GM06990 (cell line): Measurements from ENCODE around the gene NFIA.

Source experiments
- DNase-seq: peaks from one replicate; pipeline ENCODE4 v3.0.0-alpha.2; 2011; ENCODE audit not compliant: insufficient read length; ENCODE audit errors: extremely low read depth
- H3K27me3 ChIP-seq: replicated peaks from 2 replicates; pipeline ENCODE4 v1.6.0; 2011; ENCODE audit warnings: low read length; ENCODE audit not compliant: control insufficient read depth, insufficient read depth
- H3K36me3 ChIP-seq: 2 replicates; pipeline ENCODE4 v1.5.1; 2011; ENCODE audit warnings: low read length; ENCODE audit not compliant: control insufficient read depth, insufficient read depth
- H3K4me3 ChIP-seq: replicated peaks from 2 replicates; pipeline ENCODE4 v1.5.1; 2011; ENCODE audit warnings: low read depth, mild to moderate bottlenecking, control low read depth, low read length
- TF ChIP-seq, protein P1 (sequence below): IDR thresholded peaks from 2 replicates; pipeline ENCODE4 v1.5.1; 2011; ENCODE audit warnings: low read length, control low read depth, mild to moderate bottlenecking, inconsistent platforms; ENCODE audit not compliant: insufficient read depth, poor library complexity, severe bottlenecking

Gene NFIA

DNA sequence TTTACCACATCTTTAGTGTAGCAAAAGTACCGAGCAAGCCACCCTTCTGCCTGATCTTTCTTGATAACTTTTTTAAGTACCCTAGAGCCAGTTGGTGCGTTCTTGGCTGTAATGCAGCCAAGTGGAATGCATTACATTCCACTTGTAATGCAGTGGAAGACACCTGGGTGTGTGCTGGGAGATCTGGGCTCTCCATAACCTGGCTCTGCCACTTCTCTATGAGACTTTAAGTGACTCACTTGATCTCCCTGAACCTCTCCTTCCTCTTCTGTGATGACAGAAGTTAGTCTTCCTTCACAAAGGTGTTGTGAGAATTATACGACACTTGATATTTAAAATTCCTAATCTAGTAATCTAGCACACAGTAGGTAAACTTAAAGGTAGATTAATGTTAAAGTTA lies 35.3 kb upstream of the NFIA start:
- DNase-seq, result no peak
- TF ChIP-seq, protein P1, sequence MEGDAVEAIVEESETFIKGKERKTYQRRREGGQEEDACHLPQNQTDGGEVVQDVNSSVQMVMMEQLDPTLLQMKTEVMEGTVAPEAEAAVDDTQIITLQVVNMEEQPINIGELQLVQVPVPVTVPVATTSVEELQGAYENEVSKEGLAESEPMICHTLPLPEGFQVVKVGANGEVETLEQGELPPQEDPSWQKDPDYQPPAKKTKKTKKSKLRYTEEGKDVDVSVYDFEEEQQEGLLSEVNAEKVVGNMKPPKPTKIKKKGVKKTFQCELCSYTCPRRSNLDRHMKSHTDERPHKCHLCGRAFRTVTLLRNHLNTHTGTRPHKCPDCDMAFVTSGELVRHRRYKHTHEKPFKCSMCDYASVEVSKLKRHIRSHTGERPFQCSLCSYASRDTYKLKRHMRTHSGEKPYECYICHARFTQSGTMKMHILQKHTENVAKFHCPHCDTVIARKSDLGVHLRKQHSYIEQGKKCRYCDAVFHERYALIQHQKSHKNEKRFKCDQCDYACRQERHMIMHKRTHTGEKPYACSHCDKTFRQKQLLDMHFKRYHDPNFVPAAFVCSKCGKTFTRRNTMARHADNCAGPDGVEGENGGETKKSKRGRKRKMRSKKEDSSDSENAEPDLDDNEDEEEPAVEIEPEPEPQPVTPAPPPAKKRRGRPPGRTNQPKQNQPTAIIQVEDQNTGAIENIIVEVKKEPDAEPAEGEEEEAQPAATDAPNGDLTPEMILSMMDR, result no peak
- H3K27me3 ChIP-seq, result no peaks in the 10 kb centered on the region; the same call in none of the 2 replicates
- H3K36me3 ChIP-seq, result no peaks in the 10 kb centered on the region
- H3K4me3 ChIP-seq, result no peak overlapping the region

DNA sequence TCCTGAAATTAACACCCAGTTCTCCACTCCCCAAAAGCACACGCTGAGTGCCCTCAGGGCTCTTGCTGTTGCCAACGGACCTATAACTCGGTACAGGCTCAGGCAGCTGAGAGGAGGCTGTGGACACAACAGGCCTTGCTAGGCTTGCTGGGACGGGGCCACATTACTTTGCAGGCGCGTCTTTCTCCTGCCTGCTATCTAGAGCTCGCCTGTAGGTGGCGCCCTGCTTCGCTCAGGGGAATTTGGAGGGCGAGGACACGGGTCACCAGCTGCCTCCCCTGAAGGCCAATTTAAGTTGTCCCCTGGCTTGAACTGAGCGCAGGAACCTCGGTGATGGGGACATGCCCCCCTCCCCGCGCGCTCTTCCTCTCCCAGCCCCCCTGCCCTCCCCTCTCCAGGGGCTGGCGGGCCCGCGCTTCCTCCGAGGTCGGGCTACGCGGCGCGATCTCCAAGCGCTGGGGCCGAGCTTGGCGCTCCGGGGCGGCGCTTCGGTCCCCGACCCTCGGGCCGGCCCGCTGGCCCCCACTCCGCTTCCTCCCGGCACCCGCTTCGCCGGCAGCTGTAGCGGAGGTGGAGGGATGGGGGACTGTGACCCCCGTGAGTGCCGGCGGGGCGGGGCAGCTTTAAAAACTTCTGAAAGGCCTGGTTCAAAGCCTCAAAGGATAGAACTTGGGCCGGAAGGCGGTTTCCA lies 32.4 kb upstream of the NFIA start:
- TF ChIP-seq, protein P1, result peak; percentile 91

DNA sequence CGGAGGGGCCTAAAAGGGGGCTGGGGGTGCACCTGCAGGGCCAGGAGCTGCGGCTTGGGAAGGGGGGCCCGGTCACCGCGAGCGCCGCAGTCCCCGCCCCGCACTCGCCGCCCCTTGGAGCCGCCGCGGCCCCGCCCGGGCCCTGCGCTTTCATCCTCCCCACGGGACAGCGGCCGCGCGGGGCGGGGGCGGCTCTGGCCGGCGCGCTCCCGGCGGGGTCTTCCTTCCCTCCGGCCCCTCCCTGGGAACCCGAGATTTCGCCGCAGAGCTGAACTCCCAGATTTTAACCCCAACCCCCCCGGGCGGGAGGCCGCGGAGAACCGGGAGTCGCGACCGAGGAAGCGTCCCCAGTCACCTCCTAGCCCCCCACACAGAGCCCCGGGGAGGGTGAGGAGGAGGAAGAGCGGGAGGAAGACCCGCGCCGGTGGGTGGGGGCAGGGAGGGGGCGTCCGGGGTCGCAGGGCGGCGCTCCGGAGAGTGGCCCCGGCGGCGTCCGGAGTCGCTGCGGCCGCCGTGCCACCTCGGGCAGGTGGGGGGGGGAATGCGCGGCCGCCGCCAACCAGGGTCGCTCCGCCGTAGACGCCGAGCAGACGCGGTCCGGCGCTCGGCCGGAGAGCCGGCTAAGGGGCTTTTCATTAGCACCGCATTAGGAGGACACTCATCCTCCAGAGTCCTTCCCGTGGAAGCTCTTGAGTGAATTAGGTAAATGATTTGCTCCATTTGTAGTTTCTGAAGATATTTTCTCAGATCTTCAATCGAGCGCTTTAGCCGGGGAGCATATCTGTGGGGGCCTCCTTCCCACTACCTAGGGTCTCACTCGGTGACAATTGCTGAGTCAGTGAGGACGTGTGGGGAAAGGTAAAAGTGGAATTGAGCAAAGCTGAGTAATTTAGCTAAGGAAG lies 31.6 kb upstream of the NFIA start:
- H3K27me3 ChIP-seq, result no peaks in the 10 kb centered on the region; the same call in none of the 2 replicates
- no peak for DNase-seq

More for the DNA sequence above, 32.4 kb upstream of the NFIA start:
- DNase-seq, result peak; percentile 35
- Histone ChIP-seq H3K4me3 (peak overlapping the region; percentile 46), H3K27me3 (no peaks in the 10 kb centered on the region; the same call in none of the 2 replicates), H3K36me3 (no peaks in the 10 kb centered on the region)

DNA sequence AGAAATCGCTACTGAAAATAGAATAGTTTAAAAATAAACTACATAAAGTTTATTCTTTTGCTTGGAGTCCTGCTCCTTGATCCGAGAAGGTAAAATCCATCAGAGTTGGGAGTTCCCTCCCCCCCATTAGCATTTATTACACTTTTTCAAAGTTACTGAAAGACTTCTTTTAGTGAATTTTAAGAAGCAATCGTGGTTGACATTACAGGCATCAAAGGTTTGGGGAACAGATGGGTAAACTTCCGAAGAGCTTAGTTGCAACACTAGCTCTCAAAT lies 31.0 kb upstream of the NFIA start:
- no peak for DNase-seq
- TF ChIP-seq, protein P1, result no peak
- Histone ChIP-seq H3K36me3 (no peaks in the 10 kb centered on the region), H3K27me3 (no peaks in the 10 kb centered on the region; the same call in none of the 2 replicates), H3K4me3 (no peak overlapping the region)

More for the DNA sequence above, 31.6 kb upstream of the NFIA start:
- Histone ChIP-seq H3K4me3 (peak overlapping the region; percentile 46), H3K36me3 (no peaks in the 10 kb centered on the region)
- TF ChIP-seq, protein P1, result no peak

DNA sequence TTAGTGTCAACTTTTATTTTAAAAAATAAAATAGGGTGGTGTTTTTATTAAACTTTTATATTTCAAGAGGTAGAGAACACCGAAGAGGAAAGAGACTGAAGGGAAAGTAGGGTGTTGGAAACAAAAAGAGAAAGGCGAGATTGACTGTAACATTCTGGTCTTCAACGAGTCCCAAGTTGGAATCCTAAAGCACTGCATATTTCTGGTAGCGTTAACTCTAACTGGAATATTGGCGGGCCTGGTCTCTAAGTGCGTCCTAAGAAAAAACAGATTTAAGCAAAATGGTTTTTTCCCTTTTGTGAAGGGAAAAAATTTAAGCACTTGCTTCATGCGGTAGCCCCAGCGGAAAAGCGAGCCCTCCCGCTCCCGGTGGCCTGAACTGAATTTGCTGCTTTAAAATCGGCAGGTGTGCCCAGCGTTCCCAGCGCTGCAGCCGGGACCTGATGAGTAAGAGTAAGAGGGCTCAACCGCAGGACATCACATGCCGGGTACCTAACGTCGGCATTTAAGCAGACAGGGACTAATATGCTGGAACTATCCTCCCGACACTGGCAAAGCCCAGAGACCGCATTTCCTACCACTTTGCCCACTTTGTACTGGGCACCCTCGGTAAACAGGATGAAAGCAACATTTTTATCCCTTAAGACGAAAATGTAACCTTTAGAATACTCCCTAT lies 30.5 kb upstream of the NFIA start:
- Histone ChIP-seq H3K4me3 (no peak overlapping the region), H3K27me3 (no peaks in the 10 kb centered on the region; the same call in none of the 2 replicates), H3K36me3 (no peaks in the 10 kb centered on the region)
- no peak for DNase-seq
- TF ChIP-seq, protein P1, result no peak
